ENCODE data around the gene CDKAL1.

The CDKAL1 gene

GRCh38 chr6:21173678-21174077 is 639.4 kb downstream of the CDKAL1 start:
- H3K9ac ChIP-seq, result no peak overlapping the region
- no peak overlapping the region for H3K4me2 ChIP-seq (ENCODE audit: low read length)
- TF ChIP-seq, protein P1, sequence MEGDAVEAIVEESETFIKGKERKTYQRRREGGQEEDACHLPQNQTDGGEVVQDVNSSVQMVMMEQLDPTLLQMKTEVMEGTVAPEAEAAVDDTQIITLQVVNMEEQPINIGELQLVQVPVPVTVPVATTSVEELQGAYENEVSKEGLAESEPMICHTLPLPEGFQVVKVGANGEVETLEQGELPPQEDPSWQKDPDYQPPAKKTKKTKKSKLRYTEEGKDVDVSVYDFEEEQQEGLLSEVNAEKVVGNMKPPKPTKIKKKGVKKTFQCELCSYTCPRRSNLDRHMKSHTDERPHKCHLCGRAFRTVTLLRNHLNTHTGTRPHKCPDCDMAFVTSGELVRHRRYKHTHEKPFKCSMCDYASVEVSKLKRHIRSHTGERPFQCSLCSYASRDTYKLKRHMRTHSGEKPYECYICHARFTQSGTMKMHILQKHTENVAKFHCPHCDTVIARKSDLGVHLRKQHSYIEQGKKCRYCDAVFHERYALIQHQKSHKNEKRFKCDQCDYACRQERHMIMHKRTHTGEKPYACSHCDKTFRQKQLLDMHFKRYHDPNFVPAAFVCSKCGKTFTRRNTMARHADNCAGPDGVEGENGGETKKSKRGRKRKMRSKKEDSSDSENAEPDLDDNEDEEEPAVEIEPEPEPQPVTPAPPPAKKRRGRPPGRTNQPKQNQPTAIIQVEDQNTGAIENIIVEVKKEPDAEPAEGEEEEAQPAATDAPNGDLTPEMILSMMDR (IDR thresholded peaks at IDR 0.05), result no peak
- H3K79me2 ChIP-seq, result no peaks in the 10 kb centered on the region
- H3K4me1 ChIP-seq, result no peaks in the 10 kb centered on the region
- no peaks in the 10 kb centered on the region for H3K36me3 ChIP-seq (ENCODE audit: control insufficient read depth, insufficient read depth, low read length)
- no peaks in the 10 kb centered on the region for H3K9me3 ChIP-seq (ENCODE audit: control insufficient read depth, low read length)
- no peak overlapping the region for H3K4me3 ChIP-seq (ENCODE audit: low read depth, low read length)
- no peak overlapping the region for H3K27ac ChIP-seq
- H3K27me3 ChIP-seq (ENCODE audit: control insufficient read depth, insufficient read depth, low read length), result no peaks in the 10 kb centered on the region
- no peak overlapping the region for H2AFZ ChIP-seq

- TF ChIP-seq, protein P1 (IDR thresholded peaks at IDR 0.05), result no peak
Measured at GRCh38 chr6:21176197-21176596, 641.9 kb downstream of the CDKAL1 start.

DNA sequence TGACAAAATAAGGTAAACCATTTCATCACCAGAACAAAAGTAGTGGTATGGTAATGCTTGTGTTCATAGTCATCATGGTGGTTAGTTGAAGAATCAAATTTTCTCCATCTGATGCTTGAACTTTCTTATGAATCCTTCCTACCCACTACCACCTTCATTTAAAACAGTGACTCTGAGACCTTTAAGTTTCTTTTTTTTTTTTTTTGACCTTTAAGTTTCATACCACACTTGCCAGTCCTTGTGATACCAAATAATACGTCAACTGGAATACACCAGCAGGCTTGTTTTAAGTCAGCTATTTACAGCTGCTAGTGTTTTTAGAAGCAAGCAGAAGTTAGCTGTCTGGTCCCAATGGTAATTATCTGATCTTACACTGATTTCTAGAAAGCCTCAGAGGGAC is 645.9 kb downstream of the CDKAL1 start:
- Histone ChIP-seq H2AFZ (no peak overlapping the region), H3K4me2 (ENCODE audit: low read length) (no peak overlapping the region), H3K9me3 (ENCODE audit: control insufficient read depth, low read length) (no peaks in the 10 kb centered on the region), H3K79me2 (no peaks in the 10 kb centered on the region), H3K27ac (no peak overlapping the region), H3K9ac (no peak overlapping the region), H3K27me3 (ENCODE audit: control insufficient read depth, insufficient read depth, low read length) (no peaks in the 10 kb centered on the region), H3K36me3 (ENCODE audit: control insufficient read depth, insufficient read depth, low read length) (no peaks in the 10 kb centered on the region), H3K4me3 (ENCODE audit: low read depth, low read length) (no peak overlapping the region), H3K4me1 (no peaks in the 10 kb centered on the region)
- TF ChIP-seq, protein P1 (IDR thresholded peaks at IDR 0.05), result no peak

More at GRCh38 chr6:21176197-21176596, 641.9 kb downstream of the CDKAL1 start:
- no peak overlapping the region for H3K27ac ChIP-seq
- no peaks in the 10 kb centered on the region for H3K9me3 ChIP-seq (ENCODE audit: control insufficient read depth, low read length)
- H3K36me3 ChIP-seq (ENCODE audit: control insufficient read depth, insufficient read depth, low read length), result no peaks in the 10 kb centered on the region
- no peak overlapping the region for H3K4me3 ChIP-seq (ENCODE audit: low read depth, low read length)
- H3K9ac ChIP-seq, result no peak overlapping the region
- H3K79me2 ChIP-seq, result no peaks in the 10 kb centered on the region
- no peaks in the 10 kb centered on the region for H3K27me3 ChIP-seq (ENCODE audit: control insufficient read depth, insufficient read depth, low read length)
- no peaks in the 10 kb centered on the region for H3K4me1 ChIP-seq
- H2AFZ ChIP-seq, result no peak overlapping the region
- no peak overlapping the region for H3K4me2 ChIP-seq (ENCODE audit: low read length)

GRCh38 chr6:21180800-21181337 is 646.6 kb downstream of the CDKAL1 start:
- TF ChIP-seq, protein P1 (IDR thresholded peaks at IDR 0.05), result no peak
- H3K79me2 ChIP-seq, result no peaks in the 10 kb centered on the region
- H3K36me3 ChIP-seq (ENCODE audit: control insufficient read depth, insufficient read depth, low read length), result no peaks in the 10 kb centered on the region
- H3K4me2 ChIP-seq (ENCODE audit: low read length), result no peak overlapping the region
- no peaks in the 10 kb centered on the region for H3K9me3 ChIP-seq (ENCODE audit: control insufficient read depth, low read length)
- no peak overlapping the region for H3K27ac ChIP-seq
- H3K4me3 ChIP-seq (ENCODE audit: low read depth, low read length), result no peak overlapping the region
- no peaks in the 10 kb centered on the region for H3K27me3 ChIP-seq (ENCODE audit: control insufficient read depth, insufficient read depth, low read length)
- no peaks in the 10 kb centered on the region for H3K4me1 ChIP-seq
- H2AFZ ChIP-seq, result no peak overlapping the region
- no peak overlapping the region for H3K9ac ChIP-seq

GRCh38 chr6:21181866-21182265 is 647.6 kb downstream of the CDKAL1 start:
- H3K79me2 ChIP-seq, result no peaks in the 10 kb centered on the region
- H3K27ac ChIP-seq, result no peak overlapping the region
- no peaks in the 10 kb centered on the region for H3K27me3 ChIP-seq (ENCODE audit: control insufficient read depth, insufficient read depth, low read length)
- TF ChIP-seq, protein P1 (IDR thresholded peaks at IDR 0.05), result no peak
- no peak overlapping the region for H3K9ac ChIP-seq
- no peaks in the 10 kb centered on the region for H3K9me3 ChIP-seq (ENCODE audit: control insufficient read depth, low read length)
- H2AFZ ChIP-seq, result no peak overlapping the region
- no peaks in the 10 kb centered on the region for H3K4me1 ChIP-seq
- H3K4me2 ChIP-seq (ENCODE audit: low read length), result no peak overlapping the region
- H3K4me3 ChIP-seq (ENCODE audit: low read depth, low read length), result no peak overlapping the region
- H3K36me3 ChIP-seq (ENCODE audit: control insufficient read depth, insufficient read depth, low read length), result no peaks in the 10 kb centered on the region

Data from parathyroid adenoma (tissue), 2 donors.